GM19328 (cell line): Measurements from ENCODE around the gene PTPN14.
"Not testable (repeated sequence)": the region's sequence is repeated elsewhere in the genome, so short reads cannot be mapped to it uniquely, and the experiment has no call there.

Source experiments
- ATAC-seq: cut with Tn5 transposase; IDR thresholded peaks from one replicate; pipeline ENCODE4 v1.9.1; 2021; ENCODE audit warnings: mild to moderate bottlenecking, moderate library complexity; ENCODE audit not compliant: unreplicated experiment

The PTPN14 gene

GRCh38 chr1:214481983-214482634 lies 69.3 kb downstream of the PTPN14 start:
- ATAC-seq: not testable (repeated sequence)

GRCh38 chr1:214476986-214477870 lies 74.2 kb downstream of the PTPN14 start:
- no peak for ATAC-seq

- ATAC-seq: no peak
Measured at GRCh38 chr1:214476229-214476985, 75.0 kb downstream of the PTPN14 start.

GRCh38 chr1:214475746-214476145 lies 75.7 kb downstream of the PTPN14 start:
- ATAC-seq: no peak

- no peak for ATAC-seq
Measured at GRCh38 chr1:214475331-214475730, 76.1 kb downstream of the PTPN14 start.

GRCh38 chr1:214474467-214474866 lies 76.9 kb downstream of the PTPN14 start:
- ATAC-seq: no peak

GRCh38 chr1:214473862-214474261 lies 77.5 kb downstream of the PTPN14 start:
- ATAC-seq: no peak

GRCh38 chr1:214473387-214473786 lies 78.0 kb downstream of the PTPN14 start:
- no peak for ATAC-seq

GRCh38 chr1:214472364-214472763 lies 79.0 kb downstream of the PTPN14 start:
- ATAC-seq: no peak

GRCh38 chr1:214471458-214471857 lies 79.9 kb downstream of the PTPN14 start:
- no peak for ATAC-seq

- ATAC-seq: no peak
Measured at GRCh38 chr1:214470132-214470531, 81.3 kb downstream of the PTPN14 start.

- ATAC-seq: no peak
Measured at GRCh38 chr1:214469290-214469689, 82.1 kb downstream of the PTPN14 start.

- no peak for ATAC-seq
Measured at GRCh38 chr1:214467078-214467585, 84.3 kb downstream of the PTPN14 start.

- ATAC-seq: no peak
Measured at GRCh38 chr1:214466403-214467077, 84.9 kb downstream of the PTPN14 start.

GRCh38 chr1:214464445-214465287 lies 86.7 kb downstream of the PTPN14 start:
- no peak for ATAC-seq

GRCh38 chr1:214463596-214463995 lies 87.8 kb downstream of the PTPN14 start:
- no peak for ATAC-seq

- ATAC-seq: no peak
Measured at GRCh38 chr1:214462882-214463281, 88.5 kb downstream of the PTPN14 start.

GRCh38 chr1:214461305-214461704 lies 90.1 kb downstream of the PTPN14 start:
- no peak for ATAC-seq

GRCh38 chr1:214460304-214460916 lies 91.0 kb downstream of the PTPN14 start:
- ATAC-seq: no peak
